Measurements from ENCODE around the gene KAT14. TPM values are rescaled to one million over a fixed set of nuclear protein-coding genes. Genes with fewer than 3 reads are reported as not detected.
"Not testable (repeated sequence)": the region's sequence is repeated elsewhere in the genome, so short reads cannot be mapped to it uniquely, and the experiment has no call there.

KAT14 gene
- total and polyA plus RNA-seq, 7 donors = 7.6 to 21.7 (median 12.6) TPM

- intact Hi-C loops (cut with DNase I) = no loop called here
- DNase-seq = no peak
- Histone ChIP-seq H3K4me3 (no peak overlapping the region), H3K36me3 (no peaks in the 10 kb centered on the region), H3K27me3 (no peaks in the 10 kb centered on the region), H3K9me3 (no peaks in the 10 kb centered on the region), H3K4me1 (no peaks in the 10 kb centered on the region), H3K27ac (no peak overlapping the region)
- TF ChIP-seq POLR2AphosphoS5 (IDR thresholded peaks at IDR 0.05) (no peak), EP300 (IDR thresholded peaks at IDR 0.05) (no peak), POLR2A (IDR thresholded peaks at IDR 0.05) (no peak), CTCF (IDR thresholded peaks at IDR 0.05) (no peak)
- WGBS, 2 donors = 33 to 50% methylated on average over 7 of the region's 7 CpGs
Observed at GRCh38 chr20:18101125-18101810, 36.4 kb upstream of the KAT14 start.

GRCh38 chr20:18103497-18103896 is 34.2 kb upstream of the KAT14 start:
- Histone ChIP-seq H3K4me3 (no peak overlapping the region), H3K27ac (no peak overlapping the region), H3K4me1 (no peaks in the 10 kb centered on the region), H3K9me3 (no peaks in the 10 kb centered on the region), H3K36me3 (no peaks in the 10 kb centered on the region), H3K27me3 (no peaks in the 10 kb centered on the region)
- TF ChIP-seq POLR2AphosphoS5 (IDR thresholded peaks at IDR 0.05) (no peak), EP300 (IDR thresholded peaks at IDR 0.05) (no peak), POLR2A (IDR thresholded peaks at IDR 0.05) (no peak), CTCF (IDR thresholded peaks at IDR 0.05) (no peak)
- intact Hi-C loops (cut with DNase I) = no loop called here
- DNase-seq = no peak
- 17 to 59% methylated on average over 1 of the region's 1 CpG for WGBS, 2 donors

- intact Hi-C loops (cut with DNase I) = no loop called here
- no peaks in the 10 kb centered on the region for H3K27me3 ChIP-seq
- no peak overlapping the region for H3K4me3 ChIP-seq
- no peak for DNase-seq
- H3K36me3 ChIP-seq = no peaks in the 10 kb centered on the region
- WGBS, 2 donors = 89 to 93% methylated on average over 2 of the region's 2 CpGs
- no peak for TF ChIP-seq POLR2AphosphoS5 (IDR thresholded peaks at IDR 0.05)
- TF ChIP-seq POLR2A (IDR thresholded peaks at IDR 0.05) = no peak
- TF ChIP-seq CTCF (IDR thresholded peaks at IDR 0.05) = no peak
- no peak for TF ChIP-seq EP300 (IDR thresholded peaks at IDR 0.05)
- H3K27ac ChIP-seq = no peak overlapping the region
- no peaks in the 10 kb centered on the region for H3K4me1 ChIP-seq
- H3K9me3 ChIP-seq = no peaks in the 10 kb centered on the region
Observed at GRCh38 chr20:18108326-18108725, 29.3 kb upstream of the KAT14 start.

GRCh38 chr20:18128574-18128973 is 9.1 kb upstream of the KAT14 start:
- H3K27ac ChIP-seq; H3K27me3 ChIP-seq; H3K36me3 ChIP-seq; DNase-seq; H3K4me1 ChIP-seq; intact Hi-C loops (cut with DNase I); H3K4me3 ChIP-seq; H3K9me3 ChIP-seq: not testable (repeated sequence)
- WGBS, 2 donors = 55 to 86% methylated on average over 1 of the region's 1 CpG

GRCh38 chr20:18132663-18133062 is 5.0 kb upstream of the KAT14 start:
- intact Hi-C loops (cut with DNase I) = loop anchor here (10.0 kb wide), 2 partner anchors 332 to 628 kb away; partner anchors contain the start of genes DZANK1 and POLR3F
- 98 to 99% methylated on average over 1 of the region's 1 CpG for WGBS, 2 donors

More at GRCh38 chr20:18132663-18133062, 5.0 kb upstream of the KAT14 start:
- Histone ChIP-seq H3K27me3 (no peaks in the 10 kb centered on the region), H3K4me1 (peaks cover 0 to 9% (median 5%) of the 10 kb centered on the region in 4 donors), H3K4me3 (no peak overlapping the region), H3K27ac (no peak overlapping the region), H3K36me3 (no peaks in the 10 kb centered on the region), H3K9me3 (no peaks in the 10 kb centered on the region)
- DNase-seq = no peak
- no peak for TF ChIP-seq POLR2A (IDR thresholded peaks at IDR 0.05)
- no peak for TF ChIP-seq EP300 (IDR thresholded peaks at IDR 0.05)
- no peak for TF ChIP-seq POLR2AphosphoS5 (IDR thresholded peaks at IDR 0.05)

Measured in sigmoid colon (tissue), 7 donors.